Heart left ventricle (tissue), 16 donors: ENCODE data around the gene ZCCHC2. TPM values are rescaled to one million over a fixed set of nuclear protein-coding genes. Genes with fewer than 3 reads are reported as not detected.

Experiments
- ATAC-seq, 4 donors: fragments of 200-7000 bp; cut with Tn5 transposase; one replicate each; pipeline ENCODE4 v1.9.1; 2020 to 2022; ENCODE audit warnings: moderate library complexity in 4 of 4, mild to moderate bottlenecking in 3 of 4, moderate number of reproducible peaks in 1 of 4
- DNase-seq, 5 donors: peaks; one replicate each; pipeline ENCODE4 v3.0.0-alpha.2; 2020
- H3K27ac ChIP-seq, 12 donors: fragments of 200-600 bp; sonication (generic) in 4 of 12; one replicate each; pipeline versions ENCODE4 v1.5.0 to v1.8.0; 2016 to 2022; ENCODE audit warnings: mild to moderate bottlenecking in 2 of 12
- H3K27me3 ChIP-seq, 9 donors: fragments of 200-600 bp; sonication (generic) in 2 of 9; one replicate each; pipeline versions ENCODE4 v1.5.1 to v1.8.0; 2016 to 2022; ENCODE audit warnings: mild to moderate bottlenecking in 3 of 9
- H3K36me3 ChIP-seq, 9 donors: fragments of 200-600 bp; sonication (generic) in 2 of 9; one replicate each; pipeline versions ENCODE4 v1.5.0 to v1.8.0; 2018 to 2022; ENCODE audit warnings: mild to moderate bottlenecking in 2 of 9
- H3K4me1 ChIP-seq, 12 donors: fragments of 200-600 bp; sonication (generic) in 4 of 12; one replicate each; pipeline versions ENCODE4 v1.5.0 to v1.8.0; 2016 to 2022; ENCODE audit warnings: mild to moderate bottlenecking in 3 of 12
- H3K4me3 ChIP-seq, 12 donors: fragments of 200-600 bp; sonication (generic) in 4 of 12; one replicate each; pipeline versions ENCODE4 v1.5.0 to v1.8.0; 2017 to 2022; ENCODE audit warnings: mild to moderate bottlenecking in 9 of 12, moderate library complexity in 4 of 12
- H3K9me3 ChIP-seq, 12 donors: fragments of 200-600 bp; sonication (generic) in 4 of 12; one replicate each; pipeline versions ENCODE4 v1.5.0 to v1.8.0; 2016 to 2022; ENCODE audit warnings: mild to moderate bottlenecking in 1 of 12
- CTCF ChIP-seq, 12 donors: fragments of 200-600 bp; sonication (generic) in 4 of 12; IDR thresholded peaks; one replicate each; pipeline versions ENCODE4 v1.5.0 to v1.8.0; 2018 to 2022; ENCODE audit warnings: antibody characterized with exemption in 12 of 12, mild to moderate bottlenecking in 5 of 12
- POLR2A ChIP-seq, 2 donors: fragments of 450-650 bp; IDR thresholded peaks; one replicate each; pipeline ENCODE4 v1.6.1; 2017; ENCODE audit warnings: antibody characterized with exemption in 2 of 2, mild to moderate bottlenecking in 2 of 2, moderate library complexity in 2 of 2
- WGBS, 4 donors: extraction: QIAGEN DNeasy Blood & Tissue Kit in 2 of 4; methylation state at CpG; one replicate each; pipeline versions ENCODE4 v1.1.5 to v1.1.7; 2013 to 2018; 5-methylcytosine and 5-hydroxymethylcytosine counted together
- intact Hi-C, 10 donors: fragments of 100-400 bp; cut with DNase I; formaldehyde crosslinking; loops; one replicate each; pipeline versions ENCODE4 v1.11.1 to v1.14.2; 2022
- polyA plus RNA-seq, 2 donors: library from polyadenylated mRNA; stranded (reverse); fragments of 200-250 nt; gene quantifications; one replicate each; pipeline ENCODE4 v1.2.3, GENCODE V29; 2013
- total RNA-seq, 9 donors: library from RNA; depleted of rRNA in 2 of 9; stranded (reverse); fragments of >200 nt in 2 of 9; fragmentation: NEBNext Ultra II Directional in 3 of 9; extraction: Animal tissue kit (Norgen Biotek cat#: 25700) in 3 of 9; gene quantifications; one replicate each; pipeline versions ENCODE4 v1.1.0 to v1.2.4, GENCODE V29; 2016 to 2023
- donor health status: ischemic (EF 13 %, LVEDD 7.1; RV severe dilation, severe dysfunction).
- donor health status: healthy with polysubstance abuse.
- donor health status: DM: no; HTN: yes; CAD: no.
- donor health status: DM: no; HTN: no; CAD: no.
- donor health status: ischemic (EF 25% LVEDD 6.9; RV normal size, moderate dysfunction).
- donor health status: ischemic (EF 25% LVEDD 5.7; RV mildly dilated, moderate dysfunction).
- donor health status: healthy.
- donor health status: DM: yes; HTN: yes; CAD: no.
- donor health status: ischemic (EF 35%, LVEDD 5.7; RV mildly dilated, moderate dysfunction).
- donor health status: nonischemic (EF 11% LVEDD 7.7; RV severe dilation, severe dysfunction).
- donor health status: DM: yes; HTN: yes; CAD: no.
- donor health status: PGD.
- donor health status: ischemic (EF 29% LVEDD 5.4; RV normal size, mild dysfunction).
- donor health status: nonischemic (EF 23%, LVEDD 6.1; RV moderate dilation, normal function).

The ZCCHC2 gene
- total and polyA plus RNA-seq, 11 donors, result 5.6 to 27.5 (median 18.6) TPM

GRCh38 chr18:62551972-62552513, 29.2 kb downstream of the ZCCHC2 start:
- Histone ChIP-seq H3K4me3 (no peak overlapping the region), H3K9me3 (no peaks in the 10 kb centered on the region), H3K36me3 (peaks cover 0 to 95% (median 77%) of the 10 kb centered on the region in 9 donors), H3K27me3 (no peaks in the 10 kb centered on the region), H3K27ac (no peak overlapping the region), H3K4me1 (peaks cover 0 to 16% (median 5%) of the 10 kb centered on the region in 12 donors)
- peak in 2 of 4 donors; percentile 8 to 10 for ATAC-seq
- intact Hi-C loops, result no loop called here
- TF ChIP-seq CTCF (IDR thresholded peaks at IDR 0.05), result no peak
- no peak for TF ChIP-seq POLR2A (IDR thresholded peaks at IDR 0.05)
- WGBS, 4 donors, result 94 to 98% (median 96%) methylated on average over 4 of the region's 4 CpGs
- DNase-seq, result no peak

GRCh38 chr18:62554061-62554815, 31.4 kb downstream of the ZCCHC2 start:
- 81 to 90% (median 85%) methylated on average over 6 of the region's 6 CpGs for WGBS, 4 donors
- ATAC-seq (peak in 1 of 4 donors; percentile 16), DNase-seq (no peak)
- no peaks in the 10 kb centered on the region for H3K27me3 ChIP-seq
- intact Hi-C loops, result no loop called here
- H3K27ac ChIP-seq, result peak overlapping the region in 1 of 12 donors; percentile 43
- TF ChIP-seq POLR2A (IDR thresholded peaks at IDR 0.05) (no peak), CTCF (IDR thresholded peaks at IDR 0.05) (no peak)
- no peak overlapping the region for H3K4me3 ChIP-seq
- peaks cover 0 to 15% (median 4%) of the 10 kb centered on the region in 12 donors for H3K4me1 ChIP-seq
- H3K9me3 ChIP-seq, result no peaks in the 10 kb centered on the region
- H3K36me3 ChIP-seq, result peaks cover 0 to 97% (median 80%) of the 10 kb centered on the region in 9 donors

- peaks cover 0 to 97% (median 83%) of the 10 kb centered on the region in 9 donors for H3K36me3 ChIP-seq
- TF ChIP-seq POLR2A (IDR thresholded peaks at IDR 0.05) (no peak), CTCF (IDR thresholded peaks at IDR 0.05) (no peak)
- intact Hi-C loops, result no loop called here
- 92 to 96% (median 95%) methylated on average over 3 of the region's 3 CpGs for WGBS, 4 donors
- ATAC-seq (no peak), DNase-seq (no peak)
- H3K27me3 ChIP-seq, result no peaks in the 10 kb centered on the region
- H3K4me1 ChIP-seq, result peaks cover 0 to 13% (median 0%) of the 10 kb centered on the region in 12 donors
- H3K27ac ChIP-seq, result no peak overlapping the region
- H3K4me3 ChIP-seq, result no peak overlapping the region
- no peaks in the 10 kb centered on the region for H3K9me3 ChIP-seq
Measured at GRCh38 chr18:62555135-62555534, 32.3 kb downstream of the ZCCHC2 start.

GRCh38 chr18:62556397-62556796, 33.6 kb downstream of the ZCCHC2 start:
- no peak for ATAC-seq
- no peak overlapping the region for H3K27ac ChIP-seq

More at GRCh38 chr18:62556397-62556796, 33.6 kb downstream of the ZCCHC2 start:
- H3K4me1 ChIP-seq, result peaks cover 0 to 13% (median 0%) of the 10 kb centered on the region in 12 donors
- peaks cover 0 to 97% (median 83%) of the 10 kb centered on the region in 9 donors for H3K36me3 ChIP-seq
- intact Hi-C loops, result no loop called here
- TF ChIP-seq CTCF (IDR thresholded peaks at IDR 0.05) (no peak), POLR2A (IDR thresholded peaks at IDR 0.05) (no peak)
- DNase-seq, result no peak
- H3K4me3 ChIP-seq, result no peak overlapping the region
- no peaks in the 10 kb centered on the region for H3K9me3 ChIP-seq
- WGBS, 4 donors, result 72 to 80% (median 74%) methylated on average over 4 of the region's 4 CpGs
- H3K27me3 ChIP-seq, result no peaks in the 10 kb centered on the region
